Measurements from ENCODE around the gene GLI3.

DNA sequence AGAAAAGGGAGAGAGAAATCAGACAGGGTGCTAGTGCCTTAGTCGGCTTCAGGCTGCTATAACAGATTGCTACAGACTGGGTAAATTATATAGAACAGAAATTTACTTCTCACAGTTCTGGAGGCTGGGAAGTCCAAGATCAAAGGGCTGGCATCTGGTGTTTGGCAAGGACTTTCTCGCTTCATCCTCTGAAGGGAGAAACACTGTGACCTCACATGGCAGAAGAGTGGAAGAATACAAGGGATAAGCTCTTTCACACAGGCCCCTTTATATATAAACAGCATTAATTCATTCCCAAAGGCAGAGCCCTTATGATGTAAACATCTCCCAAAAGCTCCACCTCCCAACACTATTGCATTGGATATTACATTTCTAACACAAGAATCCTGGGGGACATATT, 298.6 kb downstream of the GLI3 start:
- TF ChIP-seq, protein P1, sequence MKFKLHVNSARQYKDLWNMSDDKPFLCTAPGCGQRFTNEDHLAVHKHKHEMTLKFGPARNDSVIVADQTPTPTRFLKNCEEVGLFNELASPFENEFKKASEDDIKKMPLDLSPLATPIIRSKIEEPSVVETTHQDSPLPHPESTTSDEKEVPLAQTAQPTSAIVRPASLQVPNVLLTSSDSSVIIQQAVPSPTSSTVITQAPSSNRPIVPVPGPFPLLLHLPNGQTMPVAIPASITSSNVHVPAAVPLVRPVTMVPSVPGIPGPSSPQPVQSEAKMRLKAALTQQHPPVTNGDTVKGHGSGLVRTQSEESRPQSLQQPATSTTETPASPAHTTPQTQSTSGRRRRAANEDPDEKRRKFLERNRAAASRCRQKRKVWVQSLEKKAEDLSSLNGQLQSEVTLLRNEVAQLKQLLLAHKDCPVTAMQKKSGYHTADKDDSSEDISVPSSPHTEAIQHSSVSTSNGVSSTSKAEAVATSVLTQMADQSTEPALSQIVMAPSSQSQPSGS (IDR thresholded peaks at IDR 0.05; ENCODE audit: low read length) = no peak
- TF ChIP-seq, protein P2, sequence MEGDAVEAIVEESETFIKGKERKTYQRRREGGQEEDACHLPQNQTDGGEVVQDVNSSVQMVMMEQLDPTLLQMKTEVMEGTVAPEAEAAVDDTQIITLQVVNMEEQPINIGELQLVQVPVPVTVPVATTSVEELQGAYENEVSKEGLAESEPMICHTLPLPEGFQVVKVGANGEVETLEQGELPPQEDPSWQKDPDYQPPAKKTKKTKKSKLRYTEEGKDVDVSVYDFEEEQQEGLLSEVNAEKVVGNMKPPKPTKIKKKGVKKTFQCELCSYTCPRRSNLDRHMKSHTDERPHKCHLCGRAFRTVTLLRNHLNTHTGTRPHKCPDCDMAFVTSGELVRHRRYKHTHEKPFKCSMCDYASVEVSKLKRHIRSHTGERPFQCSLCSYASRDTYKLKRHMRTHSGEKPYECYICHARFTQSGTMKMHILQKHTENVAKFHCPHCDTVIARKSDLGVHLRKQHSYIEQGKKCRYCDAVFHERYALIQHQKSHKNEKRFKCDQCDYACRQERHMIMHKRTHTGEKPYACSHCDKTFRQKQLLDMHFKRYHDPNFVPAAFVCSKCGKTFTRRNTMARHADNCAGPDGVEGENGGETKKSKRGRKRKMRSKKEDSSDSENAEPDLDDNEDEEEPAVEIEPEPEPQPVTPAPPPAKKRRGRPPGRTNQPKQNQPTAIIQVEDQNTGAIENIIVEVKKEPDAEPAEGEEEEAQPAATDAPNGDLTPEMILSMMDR (IDR thresholded peaks at IDR 0.05 in 2 of 3, conservative IDR thresholded peaks at IDR 0.05 in 1 of 3; ENCODE audit: control insufficient read depth in 2 of 3, extremely low read depth in 1 of 3, insufficient read depth in 1 of 3, low read depth in 3 of 3, low read length in 3 of 3) = no peak
- TF ChIP-seq POLR2AphosphoS2 (IDR thresholded peaks at IDR 0.05; ENCODE audit: low read depth, low read length) = no peak
- TF ChIP-seq EP300 (IDR thresholded peaks at IDR 0.05; ENCODE audit: borderline replicate concordance in 1 of 2, control insufficient read depth in 1 of 2, low read depth in 2 of 2, low read length in 2 of 2) = no peak
- TF ChIP-seq POLR2A (IDR thresholded peaks at IDR 0.05; ENCODE audit: low read depth, low read length) = no peak
- no peak for TF ChIP-seq RCOR1 (conservative IDR thresholded peaks at IDR 0.05; ENCODE audit: low read depth, low read length)
- no peak for TF ChIP-seq HCFC1 (IDR thresholded peaks at IDR 0.05; ENCODE audit: low read length)
- no peak for TF ChIP-seq FOS (IDR thresholded peaks at IDR 0.05; ENCODE audit: borderline replicate concordance, extremely low read depth, insufficient read length)
- TF ChIP-seq, protein P3, sequence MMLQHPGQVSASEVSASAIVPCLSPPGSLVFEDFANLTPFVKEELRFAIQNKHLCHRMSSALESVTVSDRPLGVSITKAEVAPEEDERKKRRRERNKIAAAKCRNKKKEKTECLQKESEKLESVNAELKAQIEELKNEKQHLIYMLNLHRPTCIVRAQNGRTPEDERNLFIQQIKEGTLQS (IDR thresholded peaks at IDR 0.05; ENCODE audit: borderline replicate concordance, extremely low read depth, low read depth, low read length) = no peak

Data from GM12878 (cell line).